GM21423 (cell line): ENCODE measurements around the gene C10orf143.
"Not testable (repeated sequence)": the region's sequence is repeated elsewhere in the genome, so short reads cannot be mapped to it uniquely, and the experiment has no call there.

ENCODE experiments used
- ATAC-seq: cut with Tn5 transposase; IDR thresholded peaks from one replicate; pipeline ENCODE4 v1.9.1; 2021; ENCODE audit warnings: mild to moderate bottlenecking, moderate library complexity; ENCODE audit not compliant: unreplicated experiment

Gene C10orf143

DNA sequence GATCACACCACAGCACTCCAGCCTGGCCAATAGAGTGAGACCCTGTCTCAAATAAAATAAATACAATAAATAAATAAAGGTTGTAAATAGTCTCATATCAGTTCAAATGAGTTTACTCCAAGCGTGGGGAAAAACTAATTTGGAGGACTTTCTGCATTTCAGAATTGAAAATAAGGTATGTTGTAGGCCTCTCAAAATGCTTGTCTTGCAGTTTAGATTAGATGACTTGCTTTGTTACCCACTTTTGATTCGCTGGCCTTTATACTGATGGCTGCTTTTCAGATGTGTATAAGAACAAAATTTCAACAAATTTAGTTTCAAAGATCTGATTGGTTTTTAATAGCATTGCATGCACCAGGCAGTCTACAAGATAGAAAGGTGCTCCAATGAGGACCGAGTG, 2.2 kb upstream of the C10orf143 start:
- ATAC-seq: no peak

DNA sequence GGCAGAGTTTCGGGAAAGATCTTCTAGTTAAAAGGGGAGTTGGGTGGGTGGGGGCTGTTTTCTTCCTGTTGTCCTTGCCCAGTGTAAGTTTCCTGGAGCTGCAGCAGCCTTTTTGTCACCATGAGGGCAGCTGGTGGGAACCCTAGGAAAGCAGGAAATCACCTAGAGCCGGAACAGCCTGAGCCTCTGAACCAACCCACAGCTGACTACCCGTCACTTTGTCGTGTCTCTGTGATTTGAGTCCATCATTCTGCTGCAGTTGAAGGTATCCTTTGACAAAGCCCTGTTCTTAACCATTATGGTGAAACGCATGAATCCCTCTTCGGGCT, 1.2 kb upstream of the C10orf143 start:
- no peak for ATAC-seq

- ATAC-seq: peak; percentile 86
These were observed 652 bp upstream of the C10orf143 start for GRCh38 chr10:130111113-130111851.

GRCh38 chr10:130109796-130110245, 809 bp downstream of the C10orf143 start:
- no peak for ATAC-seq

DNA sequence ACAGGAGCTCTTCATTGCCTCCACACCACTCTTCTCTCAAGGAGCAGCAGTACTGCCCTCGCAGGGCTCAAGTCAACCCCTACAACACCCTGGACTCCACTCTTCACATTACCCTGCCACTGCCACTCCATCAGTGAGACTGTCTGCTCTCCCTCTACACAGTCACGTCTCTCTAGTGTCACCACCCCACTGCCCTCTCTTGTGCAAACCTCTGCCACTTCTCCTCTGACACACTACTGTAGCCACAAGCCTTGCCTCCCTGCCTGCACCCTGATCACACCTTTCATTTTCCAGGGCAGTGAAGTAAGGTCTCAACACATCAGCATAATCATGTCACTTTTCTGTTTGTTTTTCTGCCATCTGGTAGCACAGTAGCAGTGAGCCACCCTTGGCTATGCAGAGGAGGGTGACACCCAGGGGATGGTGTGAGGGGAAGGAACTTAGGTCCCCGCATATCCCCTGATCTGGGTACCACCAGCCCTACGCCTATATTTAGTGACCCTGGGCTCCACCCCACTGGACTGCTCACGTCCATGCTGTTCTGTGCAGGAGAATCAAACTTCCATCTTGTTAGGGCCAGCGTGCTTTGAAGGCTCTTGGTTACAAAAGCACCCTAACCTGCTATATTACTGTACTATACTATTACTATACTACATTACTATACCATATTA, 1.6 kb downstream of the C10orf143 start:
- no peak for ATAC-seq

- ATAC-seq: not testable (repeated sequence)
These were observed 2.5 kb downstream of the C10orf143 start for GRCh38 chr10:130108146-130108545.

GRCh38 chr10:130105724-130106123, 4.9 kb downstream of the C10orf143 start:
- ATAC-seq: no peak

- ATAC-seq: no peak
These were observed 11.3 kb downstream of the C10orf143 start for GRCh38 chr10:130099344-130099743.

DNA sequence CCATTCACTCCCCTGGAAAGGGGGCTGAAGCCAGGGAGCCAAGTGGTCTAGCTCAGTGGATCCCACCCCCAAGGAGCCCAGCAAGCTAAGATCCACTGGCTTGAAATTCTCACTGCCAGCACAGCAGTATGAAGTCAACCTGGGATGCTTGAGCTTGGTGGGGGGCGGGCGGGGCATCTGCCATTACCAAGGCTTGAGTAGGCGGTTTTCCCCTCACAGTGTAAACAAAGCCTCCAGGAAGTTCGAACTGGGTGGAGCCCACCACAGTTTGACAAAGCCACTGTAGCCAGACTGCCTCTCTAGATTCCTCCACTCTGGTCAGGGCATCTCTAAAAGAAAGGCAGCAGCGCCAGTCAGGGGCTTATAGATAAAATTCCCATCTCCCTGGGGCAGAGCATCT, 20.1 kb downstream of the C10orf143 start:
- not testable (repeated sequence) for ATAC-seq

DNA sequence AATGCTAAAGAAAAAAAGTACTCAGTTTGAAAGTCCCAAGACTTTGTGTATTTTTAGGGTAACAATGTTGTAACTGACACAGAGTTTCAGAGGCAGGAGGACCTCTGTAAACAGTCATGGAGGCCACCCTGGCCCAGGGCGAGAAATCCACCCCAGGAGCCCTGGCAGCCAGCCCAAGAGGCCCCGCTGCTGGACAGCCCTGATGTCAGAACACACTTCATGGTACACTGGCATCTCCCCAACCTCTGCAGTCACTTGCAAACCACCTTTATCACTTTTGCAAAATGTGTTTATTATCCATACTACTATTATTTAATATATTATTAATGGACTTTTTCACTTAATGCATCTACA, 30.2 kb downstream of the C10orf143 start:
- no peak for ATAC-seq

DNA sequence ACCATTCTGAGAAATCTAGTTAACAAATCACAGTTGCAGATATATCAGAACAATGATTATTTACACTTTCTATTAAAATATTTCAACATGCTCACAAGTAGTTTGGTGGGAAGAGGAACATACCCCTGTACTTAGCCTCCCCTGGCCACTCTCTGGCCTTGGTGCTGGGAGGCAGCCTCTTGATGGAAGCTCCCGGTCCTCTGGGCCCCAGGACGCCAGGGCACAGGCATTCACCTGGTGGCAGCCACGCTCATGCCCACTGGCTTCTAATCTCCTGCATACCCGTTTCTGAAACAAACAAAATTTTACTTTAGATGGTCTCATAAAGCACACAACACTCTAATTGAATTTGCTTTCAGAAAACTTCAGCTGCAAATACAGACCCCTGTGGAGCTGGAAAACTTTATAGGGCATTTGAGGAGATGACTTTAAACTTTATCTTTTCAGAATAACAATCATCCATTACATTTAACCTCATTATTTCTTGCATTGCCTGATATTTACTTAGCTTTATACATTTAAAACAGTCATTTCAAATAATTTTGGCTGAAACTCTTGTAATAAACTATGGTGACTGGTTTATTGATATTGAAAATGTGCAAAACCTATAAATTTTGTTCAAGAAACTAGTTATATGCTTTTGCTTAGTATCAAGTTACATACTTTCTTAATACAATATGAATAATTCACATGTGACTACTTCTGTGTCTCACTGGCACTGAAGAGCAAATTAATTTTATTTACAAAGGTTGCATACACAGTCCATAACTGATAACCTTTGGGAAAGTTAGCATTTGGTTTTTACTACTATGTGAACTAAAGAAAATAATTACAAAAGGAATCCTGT, 30.8 kb downstream of the C10orf143 start:
- no peak for ATAC-seq

DNA sequence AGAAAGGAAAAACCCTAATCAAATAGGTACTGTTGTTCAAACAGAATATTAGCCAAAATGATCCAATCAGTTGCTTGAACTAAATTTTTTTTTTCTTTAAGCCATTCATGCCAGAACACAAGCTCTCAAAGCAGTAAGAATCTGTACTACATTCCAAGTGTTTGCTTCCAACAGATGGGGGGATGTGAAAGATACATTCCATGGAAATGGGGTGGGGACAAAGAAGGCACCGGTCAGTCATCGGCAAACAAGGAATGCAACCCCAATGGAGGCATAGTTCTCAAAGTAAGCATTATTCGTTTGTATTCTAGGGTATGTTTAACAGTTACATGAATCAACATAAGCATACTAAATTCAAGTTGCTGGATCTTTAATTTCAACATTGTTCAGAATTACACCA, 32.5 kb downstream of the C10orf143 start:
- ATAC-seq: no peak

DNA sequence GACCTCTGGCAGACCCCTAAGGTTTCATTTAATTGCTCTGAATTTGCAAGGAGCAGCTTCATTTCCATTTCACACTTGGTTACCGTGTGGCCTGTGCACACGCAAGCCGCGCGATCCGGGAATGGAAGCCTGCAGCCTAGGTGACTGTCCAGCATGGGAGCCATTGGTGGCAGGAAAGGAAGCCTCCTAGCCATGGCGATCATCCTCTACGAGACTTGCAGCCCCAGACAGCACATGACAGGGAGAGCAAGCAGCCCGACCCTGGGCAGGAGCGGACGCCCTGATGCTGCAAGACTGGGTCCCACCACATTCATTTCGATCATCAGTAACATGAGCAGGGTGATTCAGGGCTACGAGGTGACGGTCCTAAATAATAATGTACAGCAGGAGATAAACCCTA, 33.9 kb downstream of the C10orf143 start:
- no peak for ATAC-seq

- no peak for ATAC-seq
These were observed 36.0 kb downstream of the C10orf143 start for GRCh38 chr10:130074639-130075038.

DNA sequence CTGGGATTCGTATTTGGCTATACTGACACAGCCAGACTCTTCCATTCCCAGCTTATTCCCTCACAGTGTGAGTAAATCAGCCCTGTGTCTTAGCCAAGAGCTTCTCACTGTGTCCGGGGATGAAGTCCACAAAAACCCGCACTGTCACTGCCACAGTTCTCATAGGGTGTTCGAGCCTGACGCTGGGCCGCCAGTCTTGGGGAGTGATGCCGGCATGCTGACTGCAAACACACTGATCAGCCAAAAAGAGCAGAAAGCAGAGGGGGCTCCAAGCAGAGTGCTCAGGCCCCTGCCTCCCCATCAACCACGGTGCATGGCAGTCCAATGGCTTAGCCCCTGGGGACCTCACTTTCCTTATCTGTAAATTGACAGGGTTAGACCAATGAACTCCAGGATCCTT, 36.7 kb downstream of the C10orf143 start:
- ATAC-seq: no peak

DNA sequence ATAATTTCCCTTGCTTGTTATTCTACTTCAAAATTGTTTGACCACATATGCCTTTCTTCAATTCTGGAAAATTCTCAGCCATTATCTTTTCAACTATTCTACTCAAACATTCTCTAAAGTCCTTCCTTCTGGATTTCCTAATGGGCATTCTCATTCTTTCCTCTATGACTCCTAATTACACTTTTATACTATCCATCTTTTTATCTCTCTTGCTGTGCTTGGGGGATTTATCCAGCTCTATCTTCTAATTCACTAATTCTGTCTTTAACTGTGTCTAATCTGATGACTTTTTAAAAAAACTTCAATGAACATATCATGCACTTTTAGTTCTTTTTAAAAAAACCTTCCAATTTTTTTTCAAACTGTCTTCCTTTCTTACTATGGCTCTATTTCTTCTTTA, 38.4 kb downstream of the C10orf143 start:
- ATAC-seq: no peak

DNA sequence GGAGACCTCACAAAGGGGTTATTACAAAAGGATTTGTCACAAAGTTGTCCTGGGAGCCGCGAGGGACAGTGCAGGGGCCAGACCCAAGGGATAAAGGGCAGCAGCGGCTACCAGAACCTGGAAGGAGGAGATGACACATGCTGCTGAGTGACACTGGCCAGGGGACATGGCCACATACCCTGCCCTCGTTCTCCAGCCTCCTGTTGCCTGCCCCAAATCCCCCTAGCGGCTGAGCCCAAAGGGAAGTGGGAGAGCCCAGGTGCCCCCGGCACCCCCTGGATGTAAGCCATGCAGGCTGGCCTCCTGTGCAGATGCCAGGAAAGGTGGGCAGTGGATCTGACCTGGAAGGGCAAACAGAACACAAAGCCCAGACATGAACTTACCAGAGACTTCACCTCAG, 42.7 kb downstream of the C10orf143 start:
- ATAC-seq: no peak

GRCh38 chr10:130066743-130067142, 43.9 kb downstream of the C10orf143 start:
- no peak for ATAC-seq

DNA sequence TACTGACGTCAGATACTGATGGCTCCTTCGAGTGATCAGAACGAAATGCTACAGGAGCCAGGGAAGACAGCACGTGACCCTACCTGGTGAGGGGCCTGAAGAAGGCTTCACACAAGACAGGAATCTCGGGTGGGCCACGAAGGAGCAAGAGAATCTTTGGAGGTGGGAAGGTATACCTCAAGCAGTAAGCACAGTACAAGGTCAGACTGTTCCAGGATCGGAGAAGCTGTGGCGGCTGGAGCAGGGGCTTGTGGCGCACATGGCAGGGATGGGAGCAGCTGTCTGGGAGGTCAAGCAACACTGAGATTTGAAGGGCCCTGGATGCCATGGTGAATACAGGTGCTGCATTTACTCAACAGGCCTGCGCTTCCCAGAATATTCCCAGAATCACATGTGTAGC, 45.4 kb downstream of the C10orf143 start:
- ATAC-seq: no peak

DNA sequence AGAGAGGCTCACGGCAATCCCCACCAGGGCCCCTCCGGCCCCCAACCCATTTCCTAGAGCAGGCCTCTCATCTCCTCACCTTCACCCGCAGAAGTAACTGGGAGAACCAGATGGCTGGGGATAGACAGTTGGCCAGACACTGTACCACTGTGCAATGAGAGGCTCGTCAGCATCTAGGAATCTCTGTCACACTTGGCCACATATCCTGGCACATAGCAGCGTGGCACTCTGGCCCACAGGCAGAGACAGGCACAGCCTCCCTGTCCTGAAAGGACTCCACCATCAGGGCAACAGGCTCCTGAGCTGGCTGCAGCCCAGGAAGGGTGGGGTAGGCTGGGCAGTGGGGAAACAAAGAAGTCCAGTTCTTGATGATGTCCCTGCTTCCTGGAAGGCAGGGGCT, 45.8 kb downstream of the C10orf143 start:
- ATAC-seq: no peak

GRCh38 chr10:130062976-130063375, 47.7 kb downstream of the C10orf143 start:
- no peak for ATAC-seq

- ATAC-seq: no peak
These were observed 48.4 kb downstream of the C10orf143 start for GRCh38 chr10:130062201-130062600.
